HG02870 (cell line): ENCODE measurements around the gene CRYBG1.

ENCODE experiments used
- ATAC-seq: cut with Tn5 transposase; IDR thresholded peaks from one replicate; pipeline ENCODE4 v1.9.1; 2021; ENCODE audit warnings: mild to moderate bottlenecking, moderate library complexity; ENCODE audit not compliant: unreplicated experiment

CRYBG1 gene

DNA sequence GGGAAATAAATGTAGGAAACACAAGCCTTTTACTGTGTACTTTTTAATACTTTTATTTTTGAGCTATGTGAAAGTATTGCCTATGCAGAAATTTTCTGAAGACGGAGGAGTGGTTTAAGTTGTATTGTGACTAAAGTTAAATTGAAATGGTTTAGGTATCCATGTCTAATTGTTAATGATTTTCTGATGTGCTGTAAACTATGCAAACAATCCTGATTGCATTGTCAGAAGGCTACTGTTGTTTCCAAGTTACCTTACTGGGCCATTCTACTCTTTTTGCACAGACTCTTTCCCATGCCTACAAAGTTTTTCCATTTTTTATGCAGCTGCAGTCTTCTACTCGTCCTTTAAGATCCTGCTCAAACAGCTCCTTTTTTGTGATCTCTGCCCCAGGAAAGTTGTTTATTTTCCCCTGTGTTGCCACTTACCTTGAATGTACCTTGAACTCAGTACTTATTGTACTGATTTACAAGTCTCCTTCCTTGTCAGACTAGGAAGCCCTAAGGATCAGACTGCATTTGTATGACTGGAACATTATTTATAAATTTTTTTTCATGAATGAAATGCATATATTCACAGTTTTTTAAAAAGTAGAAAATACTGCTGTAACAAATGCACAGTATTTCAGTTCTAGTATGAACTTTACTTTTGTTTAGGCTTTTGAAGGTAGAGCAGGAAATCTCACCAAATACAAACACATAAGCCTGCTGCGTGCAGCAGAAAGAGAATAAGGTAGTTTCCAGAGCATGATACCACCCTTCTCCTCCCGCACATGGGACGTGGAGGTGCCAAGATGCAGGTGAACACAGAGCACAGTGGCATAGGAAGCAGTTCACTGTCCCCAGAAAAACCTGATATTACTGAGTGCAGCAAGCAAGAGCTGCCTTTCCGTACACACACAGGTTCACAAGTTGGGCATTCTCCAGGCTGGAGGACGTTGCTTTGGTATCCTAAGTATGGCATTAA is 97.8 kb downstream of the CRYBG1 start:
- ATAC-seq: no peak

DNA sequence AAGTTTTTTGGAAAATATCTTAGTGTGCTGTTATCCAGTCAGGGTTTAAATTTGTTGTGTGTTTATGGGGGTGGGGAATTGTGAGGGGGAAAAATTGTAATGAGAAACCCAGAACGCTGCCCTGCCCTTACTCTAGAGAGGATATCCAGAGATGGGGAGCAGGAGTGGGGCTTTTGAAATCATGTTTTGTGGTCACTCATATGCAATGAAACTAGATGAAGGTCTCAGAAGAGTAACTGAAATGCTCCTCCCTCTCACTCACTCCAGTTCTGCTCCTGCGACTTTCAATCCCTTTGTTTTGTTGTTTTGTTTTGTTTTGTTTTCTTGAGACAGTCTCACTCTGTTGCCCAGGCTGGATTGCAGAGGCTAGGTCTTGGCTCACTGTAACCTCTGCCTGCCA is 100.0 kb downstream of the CRYBG1 start:
- ATAC-seq: no peak

DNA sequence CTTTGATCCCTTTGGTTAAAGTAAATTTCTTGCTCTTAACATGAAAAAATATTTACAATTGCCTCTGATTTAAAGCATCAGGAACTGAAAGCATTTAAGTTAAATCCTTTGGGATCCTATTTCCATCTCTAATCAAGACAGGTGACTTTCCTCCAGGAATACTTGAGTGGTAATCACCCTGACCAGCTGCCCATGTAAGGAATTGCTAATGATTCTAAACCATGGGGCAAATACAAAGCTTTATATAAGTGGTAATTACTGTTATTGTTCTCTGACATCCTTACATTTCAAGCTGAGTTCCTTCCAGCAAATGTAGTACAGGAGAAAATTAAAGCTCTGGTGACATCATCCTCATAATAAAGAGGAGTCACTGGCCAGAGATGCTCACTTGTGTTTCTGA is 100.6 kb downstream of the CRYBG1 start:
- ATAC-seq: no peak

DNA sequence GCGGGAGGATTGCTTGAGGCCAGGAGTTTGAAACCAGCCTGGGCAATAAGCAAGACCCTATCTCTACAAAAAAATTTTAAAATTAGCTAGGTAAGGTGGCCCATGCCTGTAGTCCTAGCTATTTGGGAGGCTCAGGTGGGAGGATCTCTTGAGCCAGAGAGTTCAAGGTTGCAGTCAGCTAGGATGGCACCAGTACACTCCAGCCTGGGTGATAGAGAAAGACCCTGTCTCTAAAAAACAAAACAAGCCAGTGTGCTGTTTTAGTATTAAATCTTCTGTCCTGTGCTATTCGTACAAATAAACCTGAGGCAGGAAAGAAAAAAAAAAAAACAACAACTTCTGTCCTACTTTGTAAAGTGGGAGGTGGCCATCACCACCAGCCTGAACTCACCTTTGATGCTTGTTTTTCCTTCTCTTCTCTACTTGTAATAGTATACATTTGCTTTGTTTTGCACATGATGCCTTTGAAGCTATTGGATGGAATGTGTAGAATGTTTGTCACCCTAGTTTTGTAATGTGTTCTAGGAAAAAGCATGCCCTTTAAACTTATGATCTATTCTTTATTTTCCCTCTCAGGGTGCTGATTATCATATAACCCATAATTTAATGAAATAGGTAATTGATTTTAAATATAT is 102.5 kb downstream of the CRYBG1 start:
- ATAC-seq: no peak

DNA sequence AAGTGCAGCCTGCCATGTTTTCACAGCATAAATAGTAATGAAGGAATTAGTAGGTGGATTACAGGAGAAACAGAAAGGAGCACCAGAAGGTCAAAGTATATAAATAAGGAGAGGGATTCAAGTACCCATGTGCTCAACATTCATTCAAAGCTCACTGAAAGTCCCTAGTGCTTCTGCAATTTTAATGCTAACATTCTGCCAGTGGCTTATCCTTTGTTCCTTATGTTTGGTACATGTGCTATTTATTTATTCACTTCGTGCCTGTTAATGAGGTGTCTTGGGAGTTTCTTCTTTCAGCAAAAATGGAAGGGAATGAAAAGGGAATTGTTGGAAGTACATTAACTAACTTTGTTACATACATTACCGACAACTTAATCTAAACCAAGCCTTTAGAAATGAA is 105.7 kb downstream of the CRYBG1 start:
- ATAC-seq: no peak

DNA sequence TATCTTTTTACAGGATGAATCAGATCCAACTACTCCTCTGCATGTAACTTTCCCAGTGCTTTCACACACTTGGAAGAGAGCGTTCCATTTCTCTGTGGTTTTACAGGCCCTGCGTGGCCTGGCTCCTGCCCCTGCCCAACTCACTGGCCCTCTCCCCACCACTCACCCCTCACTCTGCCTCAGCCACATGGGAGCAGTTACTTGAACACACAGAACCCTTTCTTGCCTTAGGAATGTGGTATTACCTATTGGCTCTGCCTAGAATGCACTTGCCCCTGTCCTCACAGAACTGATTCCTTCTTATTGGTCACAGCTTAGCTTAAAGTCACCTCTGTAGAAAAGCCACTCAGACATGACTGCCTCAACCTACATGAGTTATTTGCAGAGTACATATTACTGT is 108.4 kb downstream of the CRYBG1 start:
- ATAC-seq: no peak

DNA sequence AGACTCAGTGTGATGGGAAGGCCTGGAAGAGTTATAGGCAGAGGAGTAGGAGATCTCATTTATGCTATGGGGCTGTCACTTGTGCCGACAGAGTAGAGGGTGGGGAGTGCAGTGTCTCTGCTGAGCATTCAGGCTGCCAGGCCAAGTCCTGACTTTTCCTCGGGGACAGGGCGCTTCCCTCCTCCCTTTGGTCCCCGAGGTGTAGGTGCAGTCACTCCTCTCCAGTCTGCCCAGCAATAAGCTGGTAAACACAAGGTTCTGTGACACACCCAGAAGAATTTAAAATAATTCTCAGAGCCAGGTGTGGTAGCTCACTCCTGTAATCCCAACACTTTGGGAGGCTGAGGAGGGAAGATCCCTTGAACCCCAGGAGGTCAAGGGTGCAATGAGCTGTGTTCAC is 109.4 kb downstream of the CRYBG1 start:
- ATAC-seq: no peak

DNA sequence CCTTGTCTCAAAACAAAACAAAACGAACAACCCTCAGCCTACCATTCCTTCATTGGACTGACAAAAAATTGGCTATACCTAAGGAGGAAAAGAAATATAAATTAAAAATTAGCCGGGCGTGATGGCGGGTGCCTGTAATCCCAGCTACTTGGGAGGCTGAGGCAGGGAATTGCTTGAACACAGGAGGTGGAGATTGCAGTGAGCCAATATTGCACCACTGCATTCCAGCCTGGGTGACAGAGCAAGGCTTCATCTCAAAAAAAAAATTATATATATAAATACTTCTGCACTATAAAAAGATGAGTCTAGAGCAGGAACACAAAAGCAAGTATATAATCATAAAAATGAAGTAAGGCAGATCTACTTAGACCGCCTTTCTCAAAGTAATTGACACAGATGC is 109.8 kb downstream of the CRYBG1 start:
- no peak for ATAC-seq

DNA sequence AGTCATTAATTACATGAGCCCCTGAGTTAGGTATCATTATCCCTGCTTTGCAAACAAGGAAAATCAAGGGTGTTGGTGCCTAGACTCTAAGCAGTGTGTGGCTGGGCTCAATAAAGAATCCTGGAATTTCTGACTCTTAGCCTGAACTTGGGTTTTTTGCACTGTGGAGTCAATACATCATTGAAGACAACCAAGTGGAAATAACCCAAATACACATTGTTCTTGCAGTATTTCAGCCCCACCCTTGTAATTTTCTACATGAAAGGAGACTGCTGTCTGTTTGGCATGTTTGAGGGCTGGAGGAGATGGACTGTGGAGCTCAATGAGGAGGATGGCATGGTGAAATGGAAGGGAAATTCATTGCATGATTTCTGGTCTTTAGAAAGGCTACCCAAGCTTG is 110.3 kb downstream of the CRYBG1 start:
- no peak for ATAC-seq

- no peak for ATAC-seq
Measured at GRCh38 chr6:106473812-106474211, 113.3 kb downstream of the CRYBG1 start.

DNA sequence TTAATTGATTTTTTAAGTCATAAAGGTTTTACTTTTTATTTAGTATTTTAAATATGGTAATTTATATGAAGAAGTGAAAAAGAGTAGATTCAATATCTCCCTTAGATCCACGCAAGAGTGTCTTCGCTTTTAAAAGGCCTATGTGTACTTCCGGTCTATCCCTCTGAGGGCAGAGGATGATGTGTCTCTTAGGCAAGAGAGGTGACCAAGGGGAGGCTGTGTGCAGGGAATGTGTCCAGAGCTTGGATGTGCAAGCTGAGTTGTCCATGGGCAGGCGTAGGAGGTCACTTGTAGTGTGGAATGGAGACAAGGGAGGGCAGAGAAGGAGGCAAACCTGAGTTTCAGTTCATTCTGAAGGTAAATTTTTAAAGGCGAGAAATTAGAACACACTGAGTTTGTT is 113.9 kb downstream of the CRYBG1 start:
- no peak for ATAC-seq

GRCh38 chr6:106475284-106475683 is 114.8 kb downstream of the CRYBG1 start:
- ATAC-seq: no peak

DNA sequence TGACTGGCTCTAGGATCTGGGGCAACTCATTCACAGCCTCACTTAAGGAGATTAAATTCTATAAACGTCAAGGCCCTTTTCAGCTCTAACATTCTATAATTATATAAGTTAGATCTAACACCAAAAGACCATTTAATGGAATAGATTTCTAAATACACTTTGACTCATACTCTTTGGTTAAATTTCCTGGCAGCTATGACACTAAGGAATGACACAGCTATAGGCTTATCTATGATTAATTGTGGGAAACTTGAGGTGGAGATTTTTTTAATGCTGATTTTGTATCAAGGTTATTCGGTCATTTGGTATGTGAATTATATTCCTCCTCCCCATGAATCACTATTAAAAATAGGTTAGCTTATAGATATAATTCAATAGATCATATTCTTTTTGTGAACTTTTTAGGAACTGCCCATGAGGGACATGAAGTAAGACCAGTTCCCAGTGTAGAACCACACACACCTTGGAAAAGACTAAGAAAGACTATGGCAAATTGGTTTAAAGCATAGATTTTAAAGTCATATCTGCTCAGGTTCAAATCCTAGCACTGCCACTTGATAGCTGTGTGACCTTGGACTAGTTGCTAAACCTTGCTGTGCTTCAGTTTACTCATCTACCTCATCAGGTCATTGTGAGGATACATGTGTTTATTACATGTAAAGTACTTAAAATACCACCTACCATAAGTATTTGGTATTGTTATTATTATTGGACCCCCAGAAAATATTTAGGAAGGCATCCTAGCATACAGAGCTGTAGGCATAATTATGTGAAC is 116.0 kb downstream of the CRYBG1 start:
- ATAC-seq: no peak

GRCh38 chr6:106477146-106477545 is 116.6 kb downstream of the CRYBG1 start:
- no peak for ATAC-seq

DNA sequence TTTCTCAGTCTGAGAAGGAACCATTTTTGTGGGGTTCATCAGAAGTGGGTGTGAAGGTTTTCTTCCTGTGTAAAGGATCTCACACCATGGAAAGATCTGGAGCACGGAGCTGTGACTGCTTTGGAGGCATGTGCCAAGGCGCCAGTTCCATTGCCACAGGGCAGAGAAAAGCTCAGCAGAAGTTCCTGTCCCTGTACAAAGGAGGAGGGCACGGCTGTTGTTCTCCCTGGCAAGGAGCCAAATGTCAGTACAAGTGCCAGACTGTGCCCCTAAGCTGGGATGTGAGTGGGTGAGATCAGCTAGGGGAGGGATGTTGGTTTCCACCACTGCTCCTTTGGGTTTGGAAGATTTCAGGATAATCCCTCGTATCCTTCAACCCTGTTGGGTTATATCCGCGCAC is 117.3 kb downstream of the CRYBG1 start:
- no peak for ATAC-seq

DNA sequence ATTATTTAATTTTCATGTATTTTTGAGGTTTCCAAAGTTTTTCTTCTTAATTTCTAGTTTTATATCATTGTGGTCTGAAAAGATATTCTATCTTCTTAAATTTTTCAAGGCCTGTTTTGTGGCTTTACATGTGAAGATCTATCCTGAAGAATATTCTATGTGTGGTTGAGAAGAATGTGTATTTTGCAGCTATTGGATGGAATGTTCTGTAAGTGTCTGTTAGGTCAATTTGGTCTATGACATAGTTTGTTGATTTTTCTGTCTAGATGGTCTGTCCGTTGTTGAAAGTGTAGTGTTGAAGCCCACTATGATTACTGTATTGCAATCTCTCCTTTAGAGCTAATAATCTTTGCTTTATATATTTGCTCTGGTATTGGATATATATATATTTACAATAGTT is 125.7 kb downstream of the CRYBG1 start:
- no peak for ATAC-seq

- no peak for ATAC-seq
Measured at GRCh38 chr6:106488494-106489370, 128.2 kb downstream of the CRYBG1 start.

DNA sequence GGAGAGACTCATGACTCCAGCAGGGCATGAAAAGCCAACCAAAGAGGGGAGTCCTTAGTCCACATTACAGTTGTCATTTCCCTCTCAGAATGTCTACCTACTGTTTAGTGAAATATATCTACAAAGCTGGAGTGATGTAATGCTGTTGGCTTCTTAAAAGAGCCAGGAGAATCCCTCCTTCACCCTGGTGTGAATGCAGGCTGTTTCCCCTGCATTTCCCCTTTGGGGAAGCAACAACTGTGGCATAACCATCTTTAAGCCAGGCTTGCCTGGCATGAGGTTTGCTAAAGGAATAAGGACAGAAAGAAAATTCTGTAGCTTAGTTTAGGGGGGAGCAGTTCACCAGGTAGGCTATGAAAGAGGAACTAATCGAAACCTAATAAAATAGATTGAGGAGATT is 129.5 kb downstream of the CRYBG1 start:
- no peak for ATAC-seq

DNA sequence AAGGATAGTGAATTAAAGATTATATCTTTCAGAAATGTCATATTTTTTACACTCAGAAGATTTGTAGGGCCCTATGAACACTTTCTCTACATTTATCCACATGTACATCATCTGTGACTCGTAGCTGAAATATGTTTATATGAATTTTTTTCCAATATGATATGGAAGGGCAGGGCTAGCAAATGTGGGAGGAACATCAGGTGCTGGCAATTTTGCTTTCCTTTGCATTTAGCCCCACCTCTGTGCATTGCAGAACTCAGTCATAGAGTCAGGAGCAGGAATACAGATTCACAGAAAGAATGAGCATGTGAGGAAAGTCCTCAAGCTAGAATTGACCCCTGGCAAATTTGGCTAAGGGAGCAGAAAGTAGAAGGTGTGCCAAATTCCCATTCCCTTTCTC is 129.9 kb downstream of the CRYBG1 start:
- no peak for ATAC-seq

- ATAC-seq: no peak
Measured at GRCh38 chr6:106490974-106491373, 130.5 kb downstream of the CRYBG1 start.

- no peak for ATAC-seq
Measured at GRCh38 chr6:106495014-106495413, 134.5 kb downstream of the CRYBG1 start.
